Posterior vena cava (tissue), 2 donors: ENCODE data around the gene WIZ. TPM values are rescaled to one million over a fixed set of nuclear protein-coding genes. Genes with fewer than 3 reads are reported as not detected.
A peak's percentile ranks its signal among the peaks of the same experiment; 100 is the strongest.
"Not testable (repeated sequence)": the region's sequence is repeated elsewhere in the genome, so short reads cannot be mapped to it uniquely, and the experiment has no call there.

Experiments used
- DNase-seq: peaks from one replicate; pipeline ENCODE4 v3.0.0-alpha.2; 2020; ENCODE audit warnings: low spot score
- intact Hi-C, 2 donors: fragments of 100-400 bp; cut with DNase I; formaldehyde crosslinking; loops; one replicate each; pipeline versions ENCODE4 v1.14.1 to v1.14.2; 2022 to 2023
- total RNA-seq, 2 donors: library from RNA; stranded (reverse); fragmentation: NEBNext Ultra II Directional; extraction: Animal tissue kit (Norgen Biotek cat#: 25700); gene quantifications; one replicate each; pipeline ENCODE4 v1.2.1, GENCODE V29; 2021
- donor health status: DM: yes; HTN: yes; CAD: no.
- donor health status: DM: yes; HTN: yes; CAD: no.

WIZ gene
- total RNA-seq, 2 donors from 2014 or later: 33.2 to 44.2 TPM

GRCh38 chr19:15421136-15421695 lies 28.5 kb downstream of the WIZ start:
- intact Hi-C loops: no loop called here
- DNase-seq: no peak

GRCh38 chr19:15419413-15420025 lies 30.2 kb downstream of the WIZ start:
- DNase-seq: no peak
- intact Hi-C loops: no loop called here

GRCh38 chr19:15418579-15419412 lies 31.0 kb downstream of the WIZ start, which contains the start of gene AKAP8L:
TSS of gene AKAP8L (minus strand) at chr19:15418988. CDS start at chr19:15418923, 65 bp downstream.
- intact Hi-C loops: no loop called here
- DNase-seq: peak; percentile 99

- no peak for DNase-seq
- intact Hi-C loops: no loop called here
Observed at GRCh38 chr19:15418231-15418578, 31.6 kb downstream of the WIZ start.

GRCh38 chr19:15417699-15418098 lies 32.1 kb downstream of the WIZ start:
- peak; percentile 62 for DNase-seq
- intact Hi-C loops: no loop called here

GRCh38 chr19:15412832-15413231 lies 36.9 kb downstream of the WIZ start:
- intact Hi-C loops: no loop called here

GRCh38 chr19:15411351-15411750 lies 38.4 kb downstream of the WIZ start:
- not testable (repeated sequence) for DNase-seq

More at GRCh38 chr19:15412832-15413231, 36.9 kb downstream of the WIZ start:
- DNase-seq: no peak

GRCh38 chr19:15404780-15405211 lies 45.0 kb downstream of the WIZ start:
- DNase-seq: no peak

More at GRCh38 chr19:15411351-15411750, 38.4 kb downstream of the WIZ start:
- intact Hi-C loops: not testable (repeated sequence)

GRCh38 chr19:15404097-15404779 lies 45.5 kb downstream of the WIZ start:
- DNase-seq: peak; percentile 75
- intact Hi-C loops: no loop called here

More at GRCh38 chr19:15404780-15405211, 45.0 kb downstream of the WIZ start:
- intact Hi-C loops: loop anchor here in 1 of 2 donors (5.0 kb wide), 1 partner anchor 32 kb away; no protein-coding TSS in a partner anchor

- intact Hi-C loops: no loop called here
- DNase-seq: no peak
Observed at GRCh38 chr19:15403151-15403531, 46.6 kb downstream of the WIZ start.

- intact Hi-C loops: no loop called here
- DNase-seq: peak; percentile 51
Observed at GRCh38 chr19:15402411-15403150, 47.2 kb downstream of the WIZ start.

- peak; percentile 69 for DNase-seq
- intact Hi-C loops: no loop called here
Observed at GRCh38 chr19:15401397-15401710, 48.4 kb downstream of the WIZ start.

- intact Hi-C loops: no loop called here
- peak; percentile 64 for DNase-seq
Observed at GRCh38 chr19:15400521-15401396, 49.0 kb downstream of the WIZ start.

- no peak for DNase-seq
- intact Hi-C loops: no loop called here
Observed at GRCh38 chr19:15399635-15400034, 50.1 kb downstream of the WIZ start.

GRCh38 chr19:15399234-15399515 lies 50.6 kb downstream of the WIZ start:
- DNase-seq: no peak

GRCh38 chr19:15398501-15399233 lies 51.1 kb downstream of the WIZ start:
- peak; percentile 77 for DNase-seq
- intact Hi-C loops: no loop called here

More at GRCh38 chr19:15399234-15399515, 50.6 kb downstream of the WIZ start:
- intact Hi-C loops: no loop called here

GRCh38 chr19:15397782-15398181 lies 52.0 kb downstream of the WIZ start:
- intact Hi-C loops: no loop called here
- no peak for DNase-seq

GRCh38 chr19:15397236-15397635 lies 52.5 kb downstream of the WIZ start:
- intact Hi-C loops: no loop called here

More at GRCh38 chr19:15397236-15397635, 52.5 kb downstream of the WIZ start:
- peak; percentile 34 for DNase-seq
